ENCODE data around the gene KLLN. TPM values are rescaled to one million over a fixed set of nuclear protein-coding genes. Genes with fewer than 3 reads are reported as not detected.
A peak's percentile ranks its signal among the peaks of the same experiment; 100 is the strongest.

KLLN gene
- total and polyA plus RNA-seq, 2 of the 13 experiments (the other 11 are each of a cell fraction or from before 2014, with no cell fraction given): 0.08 to 0.44 TPM

DNA sequence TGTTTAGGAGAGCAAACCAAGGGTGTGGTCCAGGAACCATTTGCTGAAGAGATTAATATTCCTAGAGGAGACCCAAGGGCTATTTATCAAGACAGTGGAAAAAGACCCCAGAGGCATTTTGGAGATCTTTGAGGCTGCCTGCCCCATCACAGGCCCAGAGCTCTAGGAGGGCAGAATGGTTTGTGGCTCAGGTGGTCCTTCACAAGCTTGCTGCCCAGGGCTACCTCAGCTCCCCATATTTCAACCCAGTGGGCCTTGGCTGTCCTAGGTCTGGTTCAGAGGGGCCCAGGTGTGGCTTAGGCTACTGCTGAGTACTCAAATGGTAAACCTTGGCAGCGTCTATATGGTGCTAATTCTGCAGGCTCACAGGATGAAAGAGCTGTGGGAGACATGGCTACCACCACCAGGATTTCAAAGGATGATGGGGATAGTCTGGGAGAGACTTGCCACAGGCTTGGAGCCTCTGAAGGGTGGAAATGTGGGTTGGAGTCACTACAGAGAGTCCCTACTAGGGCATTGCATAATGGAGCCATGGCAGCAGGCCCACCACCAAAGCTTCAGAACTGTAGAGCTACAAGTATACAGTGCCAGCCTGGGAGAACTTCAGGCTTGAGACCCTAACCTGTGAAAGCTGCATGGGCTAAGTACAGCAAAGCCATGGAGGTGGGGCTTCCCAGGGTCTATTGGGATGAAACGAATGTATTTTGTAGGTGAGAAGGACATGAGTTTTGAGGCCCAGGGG, 24.4 kb upstream of the KLLN start:
- Histone ChIP-seq H3K27ac (ENCODE audit: extremely low read length, insufficient read depth, low read length) (no peak overlapping the region), H3K36me3 (replicated peaks in 1 of 2; ENCODE audit: control insufficient read depth in 1 of 2, insufficient read depth in 2 of 2, low read length in 2 of 2) (peaks cover 0 to 3% of the 10 kb centered on the region in 2 experiments; a peak in 1 of 5 replicates), H3K9ac (ENCODE audit: insufficient read depth, low read depth, low read length) (no peak overlapping the region), H3K4me1 (ENCODE audit: insufficient read depth, low read length) (no peaks in the 10 kb centered on the region), H3K79me2 (ENCODE audit: insufficient read depth, low read length) (peaks cover 13% of the 10 kb centered on the region), H2AFZ (ENCODE audit: low read length) (no peak overlapping the region), H3K4me2 (ENCODE audit: low read depth, low read length) (no peak overlapping the region), H4K20me1 (ENCODE audit: insufficient read depth, low read length) (no peaks in the 10 kb centered on the region; the same call in 1 of the 2 replicates), H3K4me3 (replicated peaks in 1 of 3; ENCODE audit: insufficient read depth in 1 of 3, low read depth in 2 of 3, low read length in 3 of 3) (no peak overlapping the region), H3K9me3 (ENCODE audit: low read length) (peaks cover 12% of the 10 kb centered on the region; the same call in 1 of the 2 replicates), H3K27me3 (ENCODE audit: control insufficient read depth in 1 of 2, insufficient read depth in 2 of 2, low read length in 2 of 2) (no peaks in the 10 kb centered on the region)
- CTCF ChIA-PET (ENCODE audit: low intra/inter-chr PET ratio, low total read pairs): no interaction called here
- BruUV-seq (replicated peaks): no TSS peak
- in situ Hi-C loops (cut with HindIII; ENCODE audit: extremely low pct_ligation_motif_present, low pct_unique_long_range_greater_than_20kb): no loop called here
- POLR2A ChIA-PET: no interaction called here
- ATAC-seq (peak; percentile 48), DNase-seq (ENCODE audit: low spot score) (no peak), FAIRE-seq (no peak)
- 94% methylated on average over 1 of the region's 2 CpGs for WGBS (ENCODE audit: low lambda C conversion rate)
- no peak for TF ChIP-seq TOE1 (CRISPR knock-in tag; IDR thresholded peaks at IDR 0.05)
- no peak for TF ChIP-seq ZNF547 (CRISPR knock-in tag; IDR thresholded peaks at IDR 0.05)
- no peak for TF ChIP-seq MIXL1 (CRISPR knock-in tag; IDR thresholded peaks at IDR 0.05)
- TF ChIP-seq MAFK (conservative IDR thresholded peaks at IDR 0.05 in 1 of 2, IDR thresholded peaks at IDR 0.05 in 1 of 2; ENCODE audit: low read length in 2 of 2): no peak
- no peak for TF ChIP-seq SAFB2 (CRISPR knock-in tag; IDR thresholded peaks at IDR 0.05; ENCODE audit: borderline replicate concordance, low read depth)
- TF ChIP-seq NR2F2 (IDR thresholded peaks at IDR 0.05; ENCODE audit: borderline replicate concordance, low read depth): no peak
- intact Hi-C loops (cut with micrococcal nuclease; ENCODE audit: unreplicated experiment): no loop called here

DNA sequence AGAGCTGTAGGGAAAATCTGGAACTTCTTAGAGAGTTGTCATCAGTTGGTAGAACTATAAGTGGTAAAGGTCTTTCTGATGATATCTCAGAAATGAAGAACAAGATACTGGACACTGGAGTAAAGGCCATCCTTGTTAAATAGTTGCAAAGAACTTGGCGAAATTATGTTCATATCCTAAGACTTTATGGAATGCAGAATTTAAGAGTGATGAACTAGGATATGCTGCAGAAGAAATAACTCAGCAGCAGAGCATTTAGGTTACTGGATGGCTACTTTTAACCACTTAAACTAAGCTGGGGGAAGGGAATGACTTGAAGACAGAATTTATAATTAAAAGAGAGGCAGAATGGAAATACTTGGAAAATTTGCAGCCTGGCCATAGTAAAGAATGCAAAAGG, 23.8 kb upstream of the KLLN start:
- WGBS (ENCODE audit: low lambda C conversion rate): 100% methylated on average over 1 of the region's 1 CpG
- FAIRE-seq: no peak
- Histone ChIP-seq H3K4me3 (replicated peaks in 1 of 3; ENCODE audit: insufficient read depth in 1 of 3, low read depth in 2 of 3, low read length in 3 of 3) (no peak overlapping the region), H3K36me3 (replicated peaks in 1 of 2; ENCODE audit: control insufficient read depth in 1 of 2, insufficient read depth in 2 of 2, low read length in 2 of 2) (peaks cover 0 to 3% of the 10 kb centered on the region in 2 experiments; a peak in 1 of 5 replicates), H3K27ac (ENCODE audit: extremely low read length, insufficient read depth, low read length) (no peak overlapping the region), H3K79me2 (ENCODE audit: insufficient read depth, low read length) (peaks cover 17% of the 10 kb centered on the region), H3K27me3 (ENCODE audit: control insufficient read depth in 1 of 2, insufficient read depth in 2 of 2, low read length in 2 of 2) (no peaks in the 10 kb centered on the region), H3K4me1 (ENCODE audit: insufficient read depth, low read length) (no peaks in the 10 kb centered on the region), H3K9me3 (ENCODE audit: low read length) (peaks cover 12% of the 10 kb centered on the region; the same call in 1 of the 2 replicates), H4K20me1 (ENCODE audit: insufficient read depth, low read length) (no peaks in the 10 kb centered on the region; the same call in 1 of the 2 replicates), H3K4me2 (ENCODE audit: low read depth, low read length) (no peak overlapping the region), H2AFZ (ENCODE audit: low read length) (no peak overlapping the region), H3K9ac (ENCODE audit: insufficient read depth, low read depth, low read length) (no peak overlapping the region)
- DNase-seq (ENCODE audit: low spot score): no peak
- no peak for ATAC-seq
- intact Hi-C loops (cut with micrococcal nuclease; ENCODE audit: unreplicated experiment) (no loop called here), in situ Hi-C loops (cut with HindIII; ENCODE audit: extremely low pct_ligation_motif_present, low pct_unique_long_range_greater_than_20kb) (no loop called here)
- TSS peak; percentile 5 for BruUV-seq (replicated peaks)
- CTCF ChIA-PET (ENCODE audit: low intra/inter-chr PET ratio, low total read pairs): no interaction called here
- POLR2A ChIA-PET: no interaction called here
- TF ChIP-seq, protein P1, sequence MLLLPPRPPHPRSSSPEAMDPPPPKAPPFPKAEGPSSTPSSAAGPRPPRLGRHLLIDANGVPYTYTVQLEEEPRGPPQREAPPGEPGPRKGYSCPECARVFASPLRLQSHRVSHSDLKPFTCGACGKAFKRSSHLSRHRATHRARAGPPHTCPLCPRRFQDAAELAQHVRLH (CRISPR knock-in tag; IDR thresholded peaks at IDR 0.05; ENCODE audit: borderline replicate concordance, low read depth): no peak
- no peak for TF ChIP-seq NR3C1 (CRISPR knock-in tag; IDR thresholded peaks at IDR 0.05)
- TF ChIP-seq IKZF1 (IDR thresholded peaks at IDR 0.05): no peak
- TF ChIP-seq ZSCAN30 (CRISPR knock-in tag; IDR thresholded peaks at IDR 0.05): no peak
- TF ChIP-seq, protein P2, sequence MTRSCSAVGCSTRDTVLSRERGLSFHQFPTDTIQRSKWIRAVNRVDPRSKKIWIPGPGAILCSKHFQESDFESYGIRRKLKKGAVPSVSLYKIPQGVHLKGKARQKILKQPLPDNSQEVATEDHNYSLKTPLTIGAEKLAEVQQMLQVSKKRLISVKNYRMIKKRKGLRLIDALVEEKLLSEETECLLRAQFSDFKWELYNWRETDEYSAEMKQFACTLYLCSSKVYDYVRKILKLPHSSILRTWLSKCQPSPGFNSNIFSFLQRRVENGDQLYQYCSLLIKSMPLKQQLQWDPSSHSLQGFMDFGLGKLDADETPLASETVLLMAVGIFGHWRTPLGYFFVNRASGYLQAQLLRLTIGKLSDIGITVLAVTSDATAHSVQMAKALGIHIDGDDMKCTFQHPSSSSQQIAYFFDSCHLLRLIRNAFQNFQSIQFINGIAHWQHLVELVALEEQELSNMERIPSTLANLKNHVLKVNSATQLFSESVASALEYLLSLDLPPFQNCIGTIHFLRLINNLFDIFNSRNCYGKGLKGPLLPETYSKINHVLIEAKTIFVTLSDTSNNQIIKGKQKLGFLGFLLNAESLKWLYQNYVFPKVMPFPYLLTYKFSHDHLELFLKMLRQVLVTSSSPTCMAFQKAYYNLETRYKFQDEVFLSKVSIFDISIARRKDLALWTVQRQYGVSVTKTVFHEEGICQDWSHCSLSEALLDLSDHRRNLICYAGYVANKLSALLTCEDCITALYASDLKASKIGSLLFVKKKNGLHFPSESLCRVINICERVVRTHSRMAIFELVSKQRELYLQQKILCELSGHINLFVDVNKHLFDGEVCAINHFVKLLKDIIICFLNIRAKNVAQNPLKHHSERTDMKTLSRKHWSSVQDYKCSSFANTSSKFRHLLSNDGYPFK (CRISPR knock-in tag; IDR thresholded peaks at IDR 0.05; ENCODE audit: borderline replicate concordance): no peak
- TF ChIP-seq SOX6 (IDR thresholded peaks at IDR 0.05): no peak
- TF ChIP-seq SOX6 (CRISPR knock-in tag; IDR thresholded peaks at IDR 0.05): no peak
- TF ChIP-seq, protein P3, sequence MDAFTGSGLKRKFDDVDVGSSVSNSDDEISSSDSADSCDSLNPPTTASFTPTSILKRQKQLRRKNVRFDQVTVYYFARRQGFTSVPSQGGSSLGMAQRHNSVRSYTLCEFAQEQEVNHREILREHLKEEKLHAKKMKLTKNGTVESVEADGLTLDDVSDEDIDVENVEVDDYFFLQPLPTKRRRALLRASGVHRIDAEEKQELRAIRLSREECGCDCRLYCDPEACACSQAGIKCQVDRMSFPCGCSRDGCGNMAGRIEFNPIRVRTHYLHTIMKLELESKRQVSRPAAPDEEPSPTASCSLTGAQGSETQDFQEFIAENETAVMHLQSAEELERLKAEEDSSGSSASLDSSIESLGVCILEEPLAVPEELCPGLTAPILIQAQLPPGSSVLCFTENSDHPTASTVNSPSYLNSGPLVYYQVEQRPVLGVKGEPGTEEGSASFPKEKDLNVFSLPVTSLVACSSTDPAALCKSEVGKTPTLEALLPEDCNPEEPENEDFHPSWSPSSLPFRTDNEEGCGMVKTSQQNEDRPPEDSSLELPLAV (CRISPR knock-in tag; conservative IDR thresholded peaks at IDR 0.05; ENCODE audit: low read depth): no peak

Measured in HepG2 (cell line).